ENCODE results near the gene LIFR.

- TF ChIP-seq POLR2A (IDR thresholded peaks at IDR 0.05) (no peak), CTCF (IDR thresholded peaks at IDR 0.05) (no peak)
These were observed 35.0 kb upstream of the LIFR start for GRCh38 chr5:38591523-38591849.
